Mucosa of gallbladder (tissue), 1 donor: ENCODE results near the gene KRTAP4-7. TPM values are rescaled to one million over a fixed set of nuclear protein-coding genes. Genes with fewer than 3 reads are reported as not detected.
"Not testable (repeated sequence)": the region's sequence is repeated elsewhere in the genome, so short reads cannot be mapped to it uniquely, and the experiment has no call there.

Experiments
- DNase-seq: peaks from one replicate; pipeline ENCODE4 v3.0.0-alpha.2; 2020; ENCODE audit warnings: low spot score
- total RNA-seq: library from RNA; stranded (reverse); gene quantifications from one replicate; pipeline ENCODE4 v1.2.1, GENCODE V29; 2021
- donor health status: DM: no; HTN: no; CAD: no.

KRTAP4-7 gene
- total RNA-seq, 1 donor from 2014 or later = not detected

DNA sequence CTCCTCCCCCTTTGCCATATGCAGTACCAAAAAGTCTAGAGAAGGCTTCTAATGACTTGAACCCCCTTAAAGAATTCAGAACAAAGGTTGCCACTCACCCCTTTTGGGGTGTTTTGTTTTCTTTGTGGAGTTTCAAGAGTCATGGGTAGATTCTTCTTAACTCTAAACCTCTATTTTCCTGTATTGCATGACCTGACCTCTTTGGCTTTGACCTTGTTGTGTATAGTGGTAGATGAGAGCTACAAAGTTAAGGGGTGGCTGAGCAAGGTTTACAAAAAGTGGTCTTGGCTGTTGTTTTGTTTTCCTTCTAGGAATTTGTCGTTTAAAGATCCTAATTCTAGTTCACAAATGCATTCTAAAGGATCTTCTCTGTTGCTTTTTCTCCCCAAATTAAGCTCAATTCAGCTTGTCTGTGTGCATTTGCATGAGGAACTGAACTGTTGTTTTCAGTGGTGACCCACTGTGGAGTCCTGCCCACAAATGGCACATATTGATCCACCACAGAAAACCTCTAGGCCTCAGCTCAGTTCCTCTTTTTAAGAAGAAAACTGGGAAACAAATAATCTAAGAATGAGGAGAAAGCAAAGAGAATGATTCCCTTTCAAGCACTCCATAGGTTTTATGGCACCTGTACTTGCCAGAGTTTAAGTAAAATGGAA is 24.9 kb downstream of the KRTAP4-7 start:
- DNase-seq = not testable (repeated sequence)

DNA sequence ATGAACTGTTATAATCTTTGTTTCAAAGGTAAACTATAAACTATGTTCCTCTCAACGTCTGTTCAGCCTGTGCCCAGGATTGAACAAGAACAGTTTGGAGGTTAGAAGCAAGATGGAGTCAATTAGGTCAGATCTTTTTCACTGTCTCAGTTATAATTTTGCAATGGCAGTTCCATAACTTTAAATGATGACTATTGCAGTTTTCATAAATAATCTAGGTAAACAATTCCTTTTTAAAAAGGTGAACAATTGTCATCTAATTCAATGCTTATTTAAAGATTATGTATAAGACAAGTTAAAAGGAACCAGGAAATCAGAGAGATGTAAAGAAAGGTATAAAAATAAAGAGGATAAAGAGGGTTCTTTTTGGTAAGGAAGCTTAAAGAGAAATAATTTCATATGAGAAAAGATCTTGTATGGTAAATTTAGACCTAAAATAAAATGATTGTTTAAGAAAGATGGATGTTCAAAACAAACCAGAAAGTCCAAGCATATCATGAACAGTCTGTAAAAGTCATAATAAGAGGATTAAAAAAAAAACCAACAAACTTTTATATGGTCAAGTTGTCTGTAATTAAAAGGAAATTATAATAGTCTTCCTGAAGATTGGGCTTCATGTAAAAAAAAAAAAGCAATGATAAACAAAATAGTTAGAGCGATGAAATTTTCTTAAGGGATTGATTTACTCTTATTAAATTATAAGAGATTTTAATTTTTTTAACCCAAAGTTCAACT is 27.4 kb downstream of the KRTAP4-7 start:
- no peak for DNase-seq

DNA sequence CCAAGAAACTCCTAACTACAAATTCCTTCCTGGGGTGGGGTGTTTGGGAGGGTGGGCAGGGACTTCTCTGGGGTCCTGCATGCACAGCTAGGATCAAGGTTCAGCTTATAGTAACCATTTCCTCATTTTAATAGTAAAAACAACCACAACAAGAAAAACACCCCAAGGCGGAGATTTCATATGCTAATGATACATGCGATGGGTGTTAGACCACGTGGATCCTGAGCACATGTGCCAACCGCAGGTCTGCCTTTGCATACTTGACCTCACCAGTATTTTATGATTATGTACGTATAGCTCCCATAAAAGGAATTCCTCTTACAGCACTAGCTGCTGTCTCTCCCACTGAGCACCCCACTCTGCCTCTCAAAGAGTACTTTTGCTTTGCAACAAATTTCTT is 32.3 kb downstream of the KRTAP4-7 start:
- no peak for DNase-seq

DNA sequence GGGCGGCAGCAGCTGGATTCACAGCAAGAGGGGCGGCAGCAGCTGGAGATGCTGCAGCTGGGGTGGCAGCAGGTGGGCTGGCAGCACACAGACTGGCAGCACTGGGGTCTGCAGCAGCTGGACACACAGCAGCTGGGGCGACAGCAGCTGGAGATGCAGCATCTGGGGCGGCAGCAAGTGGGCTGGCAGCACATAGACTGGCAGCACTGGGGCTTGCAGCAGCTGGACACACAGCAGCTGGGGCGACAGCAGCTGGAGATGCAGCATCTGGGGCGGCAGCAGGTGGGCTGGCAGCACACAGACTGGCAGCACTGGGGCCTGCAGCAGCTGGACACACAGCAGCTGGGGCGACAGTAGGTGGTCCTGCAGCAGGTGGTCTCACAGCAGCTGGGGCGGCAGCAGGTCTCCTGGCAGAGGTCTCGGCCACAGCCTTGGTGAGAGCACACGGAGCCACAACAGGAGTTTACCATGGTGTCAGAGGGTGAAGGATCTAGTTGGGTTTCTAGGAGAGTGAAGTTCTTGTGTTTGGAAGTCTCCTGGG is 34.0 kb downstream of the KRTAP4-7 start, which contains the start of gene KRTAP4-11:
TSS of gene KRTAP4-11 (minus strand) at position 528 of the 541 bp plus-strand sequence. CDS start at position 470, 58 bp downstream.
- DNase-seq = not testable (repeated sequence)

DNA sequence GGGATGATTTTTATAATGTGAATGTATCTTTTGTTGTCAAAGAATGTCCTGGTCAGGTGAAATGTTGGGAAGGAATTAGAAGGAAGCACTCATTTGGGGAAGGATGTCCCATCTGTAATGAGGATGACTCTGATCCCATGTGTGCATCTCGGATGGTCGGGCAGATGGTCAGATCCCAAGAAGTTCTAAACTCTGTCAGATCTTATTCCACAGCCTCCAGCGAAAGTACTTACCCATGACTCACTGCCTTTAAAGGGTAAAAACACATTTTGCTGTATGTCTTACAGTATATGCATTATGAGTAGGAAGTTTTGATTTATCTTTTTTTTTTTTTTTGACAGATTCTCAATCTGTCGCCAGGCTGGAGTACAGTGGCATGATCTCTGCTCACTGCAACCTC is 34.8 kb downstream of the KRTAP4-7 start:
- DNase-seq = no peak

DNA sequence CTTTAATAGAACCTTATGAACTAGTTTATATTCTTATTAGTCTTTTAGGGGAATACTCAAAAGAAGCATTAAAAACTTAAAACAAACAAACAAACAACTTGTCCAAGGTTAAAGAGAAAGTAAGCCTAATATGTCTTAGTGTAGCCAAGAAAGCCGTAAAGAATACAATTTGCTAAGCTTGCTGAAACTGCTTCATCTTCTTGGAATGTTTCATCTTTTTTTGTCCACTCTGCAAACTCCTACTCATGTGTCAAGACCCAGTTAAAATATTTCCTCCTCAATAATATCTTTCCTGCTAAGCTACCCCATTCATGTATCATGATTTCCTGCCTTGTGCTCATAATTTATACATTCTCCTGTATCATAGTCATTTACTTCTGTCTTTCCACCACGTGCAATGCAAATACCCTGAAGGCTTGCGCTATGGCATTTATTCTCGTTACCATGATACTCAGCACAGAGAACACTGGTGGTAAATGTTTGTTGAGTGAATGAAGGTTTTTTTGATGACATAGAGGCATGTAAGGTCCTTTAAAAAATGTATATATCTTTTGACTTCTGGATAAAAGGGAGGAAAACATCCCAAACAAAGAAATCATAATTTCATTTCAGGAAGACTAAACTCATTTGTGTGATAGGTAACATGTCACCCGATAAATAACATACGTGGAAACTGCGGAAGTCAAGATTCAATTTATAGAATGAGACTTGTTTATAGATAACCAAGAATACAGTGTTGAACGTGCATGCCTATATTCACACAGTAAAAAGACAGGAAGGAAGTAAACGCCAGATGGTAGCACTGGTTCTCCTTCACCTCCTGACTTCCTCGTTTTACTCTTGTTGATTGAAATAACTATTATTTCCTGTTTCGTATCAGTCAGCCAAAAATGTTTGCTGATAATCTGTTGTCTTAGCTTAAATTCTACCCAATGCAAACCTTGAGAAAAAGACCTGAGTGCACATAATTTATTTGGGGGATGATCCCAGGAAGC is 36.0 kb downstream of the KRTAP4-7 start:
- DNase-seq = not testable (repeated sequence)

DNA sequence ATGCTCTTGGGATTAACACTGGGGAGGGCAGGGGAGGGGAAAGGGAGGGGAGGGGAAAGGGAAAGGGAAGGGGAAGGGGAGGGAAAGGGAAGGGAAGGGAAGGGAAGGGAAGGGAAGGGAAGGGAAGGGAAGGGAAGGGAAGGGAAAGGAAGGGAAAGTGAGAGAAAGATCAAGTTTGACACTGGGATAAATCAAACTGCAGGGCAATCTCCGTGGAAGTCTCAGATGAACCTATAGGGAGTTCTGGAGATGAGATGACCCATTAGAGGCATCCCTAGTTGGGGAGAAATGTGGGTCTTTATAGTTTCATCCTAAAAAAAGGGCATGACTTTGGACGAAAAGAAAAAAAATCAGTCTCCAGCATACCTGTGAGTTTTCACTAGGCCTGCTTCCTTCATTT is 37.8 kb downstream of the KRTAP4-7 start:
- DNase-seq = no peak

DNA sequence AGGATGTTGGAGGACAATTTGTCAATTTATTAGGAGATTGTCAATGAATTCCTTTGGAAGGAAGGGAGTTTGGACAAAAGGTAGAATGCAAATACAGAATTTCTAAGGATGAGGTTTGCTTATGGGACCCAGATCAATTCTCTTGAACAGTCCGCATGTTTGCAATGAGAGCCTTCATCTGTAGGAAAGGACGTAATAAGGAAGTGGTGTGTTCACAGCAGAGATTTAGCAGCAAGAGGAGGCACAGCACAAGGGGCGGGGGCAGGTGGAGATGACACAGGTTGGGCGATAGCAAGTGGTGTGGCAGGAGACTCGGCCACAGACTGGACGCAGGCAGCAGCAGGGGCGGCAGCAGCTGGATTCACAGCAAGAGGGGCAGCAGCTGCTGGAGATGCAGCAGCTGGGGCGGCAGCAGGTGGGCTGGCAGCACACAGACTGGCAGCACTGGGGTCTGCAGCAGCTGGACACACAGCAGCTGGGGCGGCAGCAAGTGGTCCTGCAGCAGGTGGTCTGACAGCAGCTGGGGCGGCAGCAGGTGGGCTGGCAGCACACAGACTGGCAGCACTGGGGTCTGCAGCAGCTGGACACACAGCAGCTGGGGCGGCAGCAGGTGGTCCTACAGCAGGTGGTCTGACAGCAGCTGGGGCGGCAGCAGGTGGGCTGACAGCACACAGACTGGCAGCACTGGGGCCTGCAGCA is 39.5 kb downstream of the KRTAP4-7 start:
- not testable (repeated sequence) for DNase-seq

DNA sequence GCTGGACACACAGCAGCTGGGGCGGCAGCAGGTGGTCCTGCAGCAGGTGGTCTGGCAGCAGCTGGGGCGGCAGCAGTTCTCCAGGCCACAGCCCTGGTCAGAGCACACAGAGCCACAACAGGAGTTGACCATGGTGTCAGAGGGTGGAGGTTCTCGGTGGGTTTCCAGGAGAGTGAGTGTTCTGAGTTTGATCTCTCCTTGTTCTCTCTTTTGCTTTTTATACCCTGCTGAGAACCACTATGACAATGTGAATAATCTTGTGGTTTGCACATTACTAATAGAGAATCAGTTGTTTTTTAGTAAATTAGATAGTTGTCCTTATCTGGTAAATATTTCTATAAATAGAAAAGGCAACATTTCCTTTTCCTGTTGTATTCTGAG is 40.0 kb downstream of the KRTAP4-7 start, which contains the start of gene KRTAP4-12:
TSS of gene KRTAP4-12 (minus strand) at position 192 of the 381 bp plus-strand sequence. CDS start at position 132, 60 bp downstream.
- DNase-seq = not testable (repeated sequence)

DNA sequence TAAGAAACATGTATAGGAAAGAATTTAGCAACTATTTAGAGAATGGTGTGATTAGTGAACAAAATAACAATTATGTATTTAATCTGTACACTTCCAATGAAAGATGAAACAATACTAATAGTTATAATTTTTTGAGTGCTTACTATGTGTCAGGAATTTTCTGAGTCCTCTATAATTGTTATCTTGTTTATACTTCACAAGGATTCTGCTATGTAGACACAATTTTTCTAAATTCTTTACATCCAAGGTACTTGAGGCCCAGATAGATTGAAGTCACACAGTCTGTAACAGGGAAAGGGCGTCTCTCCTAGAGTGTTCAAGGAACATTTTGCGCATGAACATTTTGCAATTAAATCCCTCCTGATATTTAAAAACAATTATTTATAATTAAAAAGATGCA is 41.1 kb downstream of the KRTAP4-7 start:
- no peak for DNase-seq

DNA sequence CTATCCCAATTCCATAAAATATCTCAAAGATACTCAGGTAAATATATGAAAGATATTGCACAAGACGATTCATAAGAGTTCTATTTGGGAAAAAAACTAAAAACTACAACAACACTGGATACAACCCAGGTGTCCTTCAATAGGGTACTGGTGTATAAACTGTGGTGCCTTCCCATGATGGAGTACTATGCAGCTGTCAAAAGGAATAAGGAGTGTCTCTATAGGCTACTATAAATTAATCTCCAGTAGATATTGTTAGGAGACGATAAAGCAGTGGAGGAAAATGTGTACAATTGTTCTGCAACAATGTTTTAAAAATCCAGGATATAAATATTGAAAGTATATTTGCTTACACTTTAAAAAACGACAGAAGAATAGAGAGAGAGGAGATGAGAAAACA is 42.5 kb downstream of the KRTAP4-7 start:
- no peak for DNase-seq

DNA sequence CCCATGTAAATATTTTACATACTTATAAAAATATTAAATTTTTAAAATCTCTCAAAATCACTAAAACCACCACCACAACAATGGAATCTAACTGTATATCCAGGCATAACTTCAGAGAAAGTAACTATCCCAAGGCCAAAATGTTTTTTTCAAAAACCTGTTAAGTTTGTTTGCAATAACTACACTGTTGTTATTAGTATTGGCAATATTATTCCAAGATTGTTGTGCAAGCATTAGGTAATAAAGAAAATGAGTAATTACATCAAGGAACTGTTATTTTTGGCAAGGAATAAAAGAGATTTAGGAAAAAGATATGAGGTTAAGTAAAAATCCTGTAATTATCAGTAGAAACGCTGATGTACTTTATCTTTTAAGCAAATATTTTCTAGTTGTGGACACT is 43.4 kb downstream of the KRTAP4-7 start:
- no peak for DNase-seq

DNA sequence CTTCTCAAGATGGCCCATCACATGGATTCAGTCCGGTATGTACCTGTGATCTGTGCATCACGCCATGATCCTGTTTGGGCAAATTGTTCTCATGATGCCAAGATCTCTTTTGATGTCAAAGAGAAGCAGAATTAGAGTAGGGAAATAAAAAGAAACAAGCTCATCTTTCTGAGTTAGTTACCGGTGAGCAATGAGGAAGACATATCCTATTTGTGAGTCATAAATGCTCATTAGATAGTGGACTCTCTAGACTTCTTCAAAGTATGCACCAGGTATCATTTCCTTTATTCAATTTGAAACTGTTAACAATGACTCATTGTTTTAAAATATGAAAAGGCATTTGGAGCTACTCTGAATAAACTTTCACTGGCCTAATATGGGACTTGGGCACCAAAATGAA is 48.0 kb downstream of the KRTAP4-7 start:
- no peak for DNase-seq

DNA sequence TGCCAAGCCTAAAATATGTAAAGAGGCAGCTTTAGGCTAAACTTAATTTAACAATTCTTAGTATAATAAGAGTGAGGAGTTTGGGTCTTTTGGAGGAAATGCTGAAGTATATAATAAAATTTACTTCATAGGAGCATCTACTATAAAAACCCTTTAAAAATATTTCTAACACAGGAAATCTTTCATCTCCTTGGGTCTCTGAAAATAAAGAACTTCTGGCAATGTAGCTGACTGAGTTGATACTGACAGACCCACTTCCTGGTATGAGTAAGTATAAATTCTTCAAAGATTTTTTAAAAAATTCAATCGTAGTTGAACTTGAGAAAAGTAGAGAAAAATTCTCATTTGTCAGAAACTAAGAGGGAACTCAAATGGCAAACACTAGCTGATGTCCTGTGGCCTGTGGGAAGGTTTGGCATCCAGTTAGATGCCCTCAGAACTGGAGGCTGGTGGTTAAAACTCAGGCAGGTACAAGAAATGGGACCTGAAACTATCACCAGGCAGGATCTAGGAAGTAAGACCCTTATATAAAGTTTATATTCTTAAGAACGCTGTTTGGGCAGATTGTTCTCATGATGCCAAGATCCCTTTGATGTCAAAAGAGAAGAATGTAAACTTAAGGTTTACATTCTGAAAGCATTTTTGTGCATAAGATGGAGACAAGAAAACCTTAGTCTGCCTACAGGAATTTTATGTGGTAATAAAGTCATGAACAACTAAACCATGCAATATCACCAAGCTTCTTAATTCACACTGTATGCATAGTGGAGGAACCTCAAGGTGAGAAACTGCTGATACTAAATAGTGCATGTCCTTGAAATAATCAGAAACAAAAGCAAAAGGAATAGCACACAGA is 50.2 kb downstream of the KRTAP4-7 start:
- DNase-seq = no peak

Other genes with a start within 250 kb of the KRTAP4-7 start
- gene KRT12, start 216.9 kb upstream of the KRTAP4-7 start, total RNA-seq = not detected
- gene KRT20, start 198.9 kb upstream of the KRTAP4-7 start, total RNA-seq = 0.32 TPM
- 7.0 TPM for gene KRT23, start 146.5 kb upstream of the KRTAP4-7 start, total RNA-seq
- not detected for gene KRT39, start 117.2 kb upstream of the KRTAP4-7 start, total RNA-seq
- gene KRT40, start 99.8 kb upstream of the KRTAP4-7 start, total RNA-seq = not detected
- not detected for gene KRTAP3-3, start 90.0 kb upstream of the KRTAP4-7 start, total RNA-seq
- not detected for gene KRTAP3-2, start 84.2 kb upstream of the KRTAP4-7 start, total RNA-seq
- gene KRTAP3-1, start 75.0 kb upstream of the KRTAP4-7 start, total RNA-seq = not detected
- not detected for gene KRTAP1-5, start 56.9 kb upstream of the KRTAP4-7 start, total RNA-seq
- not detected for gene KRTAP1-4, start 54.0 kb upstream of the KRTAP4-7 start, total RNA-seq
- not detected for gene KRTAP1-3, start 49.3 kb upstream of the KRTAP4-7 start, total RNA-seq
- gene KRTAP1-1, start 42.7 kb upstream of the KRTAP4-7 start, total RNA-seq = not detected
- not detected for gene KRTAP2-1, start 36.8 kb upstream of the KRTAP4-7 start, total RNA-seq
- gene KRTAP2-2, start 28.9 kb upstream of the KRTAP4-7 start, total RNA-seq = not detected
- gene KRTAP2-3, start 24.0 kb upstream of the KRTAP4-7 start, total RNA-seq = not detected
- not detected for gene KRTAP2-4, start 18.3 kb upstream of the KRTAP4-7 start, total RNA-seq
- gene KRTAP4-8, start 14.0 kb downstream of the KRTAP4-7 start, total RNA-seq = not detected
- not detected for gene KRTAP4-16, start 18.1 kb downstream of the KRTAP4-7 start, total RNA-seq
- gene KRTAP4-9, start 21.2 kb downstream of the KRTAP4-7 start, total RNA-seq = not detected
- gene KRTAP4-11, start 34.2 kb downstream of the KRTAP4-7 start, total RNA-seq = not detected
- not detected for gene KRTAP4-12, start 40.0 kb downstream of the KRTAP4-7 start, total RNA-seq
- gene KRTAP4-6, start 56.4 kb downstream of the KRTAP4-7 start, total RNA-seq = not detected
- not detected for gene KRTAP4-5, start 65.7 kb downstream of the KRTAP4-7 start, total RNA-seq
- gene KRTAP4-4, start 76.6 kb downstream of the KRTAP4-7 start, total RNA-seq = not detected
- not detected for gene KRTAP4-3, start 84.1 kb downstream of the KRTAP4-7 start, total RNA-seq
- not detected for gene KRTAP4-2, start 94.1 kb downstream of the KRTAP4-7 start, total RNA-seq
- not detected for gene KRTAP4-1, start 100.8 kb downstream of the KRTAP4-7 start, total RNA-seq
- gene KRTAP9-1, start 105.7 kb downstream of the KRTAP4-7 start, total RNA-seq = not detected
- not detected for gene KRTAP9-2, start 142.5 kb downstream of the KRTAP4-7 start, total RNA-seq
- not detected for gene KRTAP9-3, start 148.3 kb downstream of the KRTAP4-7 start, total RNA-seq
- not detected for gene KRTAP9-8, start 153.8 kb downstream of the KRTAP4-7 start, total RNA-seq
- gene KRTAP9-4, start 165.5 kb downstream of the KRTAP4-7 start, total RNA-seq = not detected
- not detected for gene KRTAP9-9, start 171.2 kb downstream of the KRTAP4-7 start, total RNA-seq
- not detected for gene KRTAP9-6, start 181.2 kb downstream of the KRTAP4-7 start, total RNA-seq
- not detected for gene KRTAP9-7, start 191.5 kb downstream of the KRTAP4-7 start, total RNA-seq
- not detected for gene KRTAP29-1, start 218.7 kb downstream of the KRTAP4-7 start, total RNA-seq
- gene KRTAP16-1, start 225.2 kb downstream of the KRTAP4-7 start, total RNA-seq = not detected
- not detected for gene KRTAP17-1, start 231.6 kb downstream of the KRTAP4-7 start, total RNA-seq